ENCODE results near the gene SIGLEC8. TPM values are rescaled to one million over a fixed set of nuclear protein-coding genes. Genes with fewer than 3 reads are reported as not detected.

SIGLEC8 gene
- total and polyA plus RNA-seq, 9 of the 15 experiments (the other 6 are each of a cell fraction or from before 2014, with no cell fraction given), result 0.04 to 0.65 (median 0.39) TPM

- TF ChIP-seq ZBTB7A (IDR thresholded peaks at IDR 0.05; ENCODE audit: borderline replicate concordance, control insufficient read depth, low read depth, low read length), result no peak
- 0 out of 2 replicates have a peak, but pooled peaks have one; percentile 2 for TF ChIP-seq SMC3 (conservative IDR thresholded peaks at IDR 0.05; ENCODE audit: insufficient read depth, low read depth, low read length)
- no peak for TF ChIP-seq HES1 (IDR thresholded peaks at IDR 0.05; ENCODE audit: low read depth)
- TF ChIP-seq NELFE (IDR thresholded peaks at IDR 0.05; ENCODE audit: insufficient read depth, insufficient read length), result no peak
- TF ChIP-seq MEF2A (IDR thresholded peaks at IDR 0.05; ENCODE audit: control insufficient read depth, low read depth, low read length), result no peak
- TF ChIP-seq JUNB (CRISPR knock-in tag; conservative IDR thresholded peaks at IDR 0.05), result no peak
- no peak for TF ChIP-seq E4F1 (CRISPR knock-in tag; IDR thresholded peaks at IDR 0.05; ENCODE audit: borderline replicate concordance)
- TF ChIP-seq, protein P1, sequence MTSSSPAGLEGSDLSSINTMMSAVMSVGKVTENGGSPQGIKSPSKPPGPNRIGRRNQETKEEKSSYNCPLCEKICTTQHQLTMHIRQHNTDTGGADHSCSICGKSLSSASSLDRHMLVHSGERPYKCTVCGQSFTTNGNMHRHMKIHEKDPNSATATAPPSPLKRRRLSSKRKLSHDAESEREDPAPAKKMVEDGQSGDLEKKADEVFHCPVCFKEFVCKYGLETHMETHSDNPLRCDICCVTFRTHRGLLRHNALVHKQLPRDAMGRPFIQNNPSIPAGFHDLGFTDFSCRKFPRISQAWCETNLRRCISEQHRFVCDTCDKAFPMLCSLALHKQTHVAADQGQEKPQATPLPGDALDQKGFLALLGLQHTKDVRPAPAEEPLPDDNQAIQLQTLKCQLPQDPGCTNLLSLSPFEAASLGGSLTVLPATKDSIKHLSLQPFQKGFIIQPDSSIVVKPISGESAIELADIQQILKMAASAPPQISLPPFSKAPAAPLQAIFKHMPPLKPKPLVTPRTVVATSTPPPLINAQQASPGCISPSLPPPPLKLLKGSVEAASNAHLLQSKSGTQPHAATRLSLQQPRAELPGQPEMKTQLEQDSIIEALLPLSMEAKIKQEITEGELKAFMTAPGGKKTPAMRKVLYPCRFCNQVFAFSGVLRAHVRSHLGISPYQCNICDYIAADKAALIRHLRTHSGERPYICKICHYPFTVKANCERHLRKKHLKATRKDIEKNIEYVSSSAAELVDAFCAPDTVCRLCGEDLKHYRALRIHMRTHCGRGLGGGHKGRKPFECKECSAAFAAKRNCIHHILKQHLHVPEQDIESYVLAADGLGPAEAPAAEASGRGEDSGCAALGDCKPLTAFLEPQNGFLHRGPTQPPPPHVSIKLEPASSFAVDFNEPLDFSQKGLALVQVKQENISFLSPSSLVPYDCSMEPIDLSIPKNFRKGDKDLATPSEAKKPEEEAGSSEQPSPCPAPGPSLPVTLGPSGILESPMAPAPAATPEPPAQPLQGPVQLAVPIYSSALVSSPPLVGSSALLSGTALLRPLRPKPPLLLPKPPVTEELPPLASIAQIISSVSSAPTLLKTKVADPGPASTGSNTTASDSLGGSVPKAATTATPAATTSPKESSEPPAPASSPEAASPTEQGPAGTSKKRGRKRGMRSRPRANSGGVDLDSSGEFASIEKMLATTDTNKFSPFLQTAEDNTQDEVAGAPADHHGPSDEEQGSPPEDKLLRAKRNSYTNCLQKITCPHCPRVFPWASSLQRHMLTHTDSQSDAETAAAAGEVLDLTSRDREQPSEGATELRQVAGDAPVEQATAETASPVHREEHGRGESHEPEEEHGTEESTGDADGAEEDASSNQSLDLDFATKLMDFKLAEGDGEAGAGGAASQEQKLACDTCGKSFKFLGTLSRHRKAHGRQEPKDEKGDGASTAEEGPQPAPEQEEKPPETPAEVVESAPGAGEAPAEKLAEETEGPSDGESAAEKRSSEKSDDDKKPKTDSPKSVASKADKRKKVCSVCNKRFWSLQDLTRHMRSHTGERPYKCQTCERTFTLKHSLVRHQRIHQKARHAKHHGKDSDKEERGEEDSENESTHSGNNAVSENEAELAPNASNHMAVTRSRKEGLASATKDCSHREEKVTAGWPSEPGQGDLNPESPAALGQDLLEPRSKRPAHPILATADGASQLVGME (CRISPR knock-in tag; IDR thresholded peaks at IDR 0.05), result no peak
- TF ChIP-seq, protein P2, sequence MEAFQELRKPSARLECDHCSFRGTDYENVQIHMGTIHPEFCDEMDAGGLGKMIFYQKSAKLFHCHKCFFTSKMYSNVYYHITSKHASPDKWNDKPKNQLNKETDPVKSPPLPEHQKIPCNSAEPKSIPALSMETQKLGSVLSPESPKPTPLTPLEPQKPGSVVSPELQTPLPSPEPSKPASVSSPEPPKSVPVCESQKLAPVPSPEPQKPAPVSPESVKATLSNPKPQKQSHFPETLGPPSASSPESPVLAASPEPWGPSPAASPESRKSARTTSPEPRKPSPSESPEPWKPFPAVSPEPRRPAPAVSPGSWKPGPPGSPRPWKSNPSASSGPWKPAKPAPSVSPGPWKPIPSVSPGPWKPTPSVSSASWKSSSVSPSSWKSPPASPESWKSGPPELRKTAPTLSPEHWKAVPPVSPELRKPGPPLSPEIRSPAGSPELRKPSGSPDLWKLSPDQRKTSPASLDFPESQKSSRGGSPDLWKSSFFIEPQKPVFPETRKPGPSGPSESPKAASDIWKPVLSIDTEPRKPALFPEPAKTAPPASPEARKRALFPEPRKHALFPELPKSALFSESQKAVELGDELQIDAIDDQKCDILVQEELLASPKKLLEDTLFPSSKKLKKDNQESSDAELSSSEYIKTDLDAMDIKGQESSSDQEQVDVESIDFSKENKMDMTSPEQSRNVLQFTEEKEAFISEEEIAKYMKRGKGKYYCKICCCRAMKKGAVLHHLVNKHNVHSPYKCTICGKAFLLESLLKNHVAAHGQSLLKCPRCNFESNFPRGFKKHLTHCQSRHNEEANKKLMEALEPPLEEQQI (IDR thresholded peaks at IDR 0.05), result no peak
- TF ChIP-seq HDAC2 (IDR thresholded peaks at IDR 0.05), result no peak; the same call in 1 of the 2 replicates
- TF ChIP-seq, protein P3, sequence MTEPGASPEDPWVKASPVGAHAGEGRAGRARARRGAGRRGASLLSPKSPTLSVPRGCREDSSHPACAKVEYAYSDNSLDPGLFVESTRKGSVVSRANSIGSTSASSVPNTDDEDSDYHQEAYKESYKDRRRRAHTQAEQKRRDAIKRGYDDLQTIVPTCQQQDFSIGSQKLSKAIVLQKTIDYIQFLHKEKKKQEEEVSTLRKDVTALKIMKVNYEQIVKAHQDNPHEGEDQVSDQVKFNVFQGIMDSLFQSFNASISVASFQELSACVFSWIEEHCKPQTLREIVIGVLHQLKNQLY (CRISPR knock-in tag; conservative IDR thresholded peaks at IDR 0.05), result no peak
- no peak for TF ChIP-seq CREB1 (IDR thresholded peaks at IDR 0.05)
- no peak for TF ChIP-seq CREB1 (CRISPR knock-in tag; IDR thresholded peaks at IDR 0.05)
- no peak for TF ChIP-seq TCF3 (CRISPR knock-in tag; IDR thresholded peaks at IDR 0.05)
Measured at GRCh38 chr19:51441410-51442390, 16.6 kb downstream of the SIGLEC8 start (continued).

Data from K562 (cell line).